Activated naive CD4-positive, alpha-beta T cell treated with anti-CD3 and anti-CD28 coated beads for 36 hours (primary cell): ENCODE data around the gene ZCRB1. TPM values are rescaled to one million over a fixed set of nuclear protein-coding genes. Genes with fewer than 3 reads are reported as not detected.

Experiments used
- CTCF ChIA-PET: fragments of 350-600 bp; sonication (Branson Sonifier 250); formaldehyde crosslinking; loops from one replicate; lab custom pipeline; 2021; ENCODE audit warnings: antibody characterized with exemption; lab: Charles Lee
- DNase-seq: peaks from one replicate; pipeline ENCODE4 v3.0.0-alpha.2; 2020
- H3K27ac Mint-ChIP-seq: one replicate; pipeline ENCODE4 v1.8.0; 2021; ENCODE audit warnings: mild to moderate bottlenecking, mixed read lengths
- H3K27me3 Mint-ChIP-seq: one replicate; pipeline ENCODE4 v1.8.0; 2021; ENCODE audit warnings: low read depth, mixed read lengths
- H3K36me3 Mint-ChIP-seq: one replicate; pipeline ENCODE4 v1.8.0; 2021; ENCODE audit warnings: low read depth, mixed read lengths
- H3K4me1 Mint-ChIP-seq: one replicate; pipeline ENCODE4 v1.8.0; 2021; ENCODE audit warnings: low read depth, mixed read lengths
- H3K4me3 Mint-ChIP-seq: one replicate; pipeline ENCODE4 v1.8.0; 2021; ENCODE audit warnings: mild to moderate bottlenecking, moderate library complexity, mixed read lengths
- H3K9me3 Mint-ChIP-seq: one replicate; pipeline ENCODE4 v1.8.0; 2021; ENCODE audit warnings: mixed read lengths
- intact Hi-C: fragments of 100-400 bp; cut with micrococcal nuclease; formaldehyde crosslinking; loops from one replicate; pipeline ENCODE4 v1.15.1; 2023
- total RNA-seq, 2 experiments: library from RNA; stranded (reverse); gene quantifications; one replicate each; pipeline ENCODE4 v1.2.3, GENCODE V29; 2021

Gene ZCRB1
- total RNA-seq, 2 experiments from 2014 or later: 79.5 to 84.2 TPM

- no peak overlapping the region for H3K27ac Mint-ChIP-seq
Measured at GRCh38 chr12:42288544-42288943, 37.4 kb downstream of the ZCRB1 start.

GRCh38 chr12:42286741-42287140, 39.2 kb downstream of the ZCRB1 start:
- no peak overlapping the region for H3K4me3 Mint-ChIP-seq
- no peaks in the 10 kb centered on the region for H3K36me3 Mint-ChIP-seq
- DNase-seq: no peak
- intact Hi-C loops: no loop called here
- no peaks in the 10 kb centered on the region for H3K27me3 Mint-ChIP-seq
- no peaks in the 10 kb centered on the region for H3K9me3 Mint-ChIP-seq
- no peak overlapping the region for H3K27ac Mint-ChIP-seq
- CTCF ChIA-PET: no interaction called here
- H3K4me1 Mint-ChIP-seq: peaks cover 2% of the 10 kb centered on the region

More at GRCh38 chr12:42288544-42288943, 37.4 kb downstream of the ZCRB1 start:
- no peaks in the 10 kb centered on the region for H3K27me3 Mint-ChIP-seq
- no peak for DNase-seq
- intact Hi-C loops: no loop called here
- peaks cover 2% of the 10 kb centered on the region for H3K4me1 Mint-ChIP-seq
- no peaks in the 10 kb centered on the region for H3K36me3 Mint-ChIP-seq
- H3K4me3 Mint-ChIP-seq: no peak overlapping the region
- CTCF ChIA-PET: no interaction called here
- no peaks in the 10 kb centered on the region for H3K9me3 Mint-ChIP-seq

GRCh38 chr12:42285431-42285830, 40.5 kb downstream of the ZCRB1 start:
- no peak overlapping the region for H3K27ac Mint-ChIP-seq
- no peaks in the 10 kb centered on the region for H3K9me3 Mint-ChIP-seq
- H3K4me1 Mint-ChIP-seq: peaks cover 2% of the 10 kb centered on the region
- no peak for DNase-seq
- CTCF ChIA-PET: no interaction called here
- H3K4me3 Mint-ChIP-seq: no peak overlapping the region
- H3K27me3 Mint-ChIP-seq: no peaks in the 10 kb centered on the region
- intact Hi-C loops: no loop called here
- H3K36me3 Mint-ChIP-seq: no peaks in the 10 kb centered on the region

- CTCF ChIA-PET: no interaction called here
- intact Hi-C loops: no loop called here
- Mint-ChIP-seq H3K4me3 (no peak overlapping the region), H3K9me3 (no peaks in the 10 kb centered on the region), H3K36me3 (no peaks in the 10 kb centered on the region), H3K27ac (no peak overlapping the region), H3K4me1 (peaks cover 2% of the 10 kb centered on the region), H3K27me3 (no peaks in the 10 kb centered on the region)
- DNase-seq: no peak
Measured at GRCh38 chr12:42284876-42285275, 41.0 kb downstream of the ZCRB1 start.

GRCh38 chr12:42284157-42284556, 41.7 kb downstream of the ZCRB1 start:
- no peak overlapping the region for H3K27ac Mint-ChIP-seq
- H3K9me3 Mint-ChIP-seq: no peaks in the 10 kb centered on the region
- H3K36me3 Mint-ChIP-seq: no peaks in the 10 kb centered on the region
- peaks cover 2% of the 10 kb centered on the region for H3K4me1 Mint-ChIP-seq
- no peak for DNase-seq
- CTCF ChIA-PET: no interaction called here
- H3K4me3 Mint-ChIP-seq: no peak overlapping the region
- intact Hi-C loops: no loop called here
- no peaks in the 10 kb centered on the region for H3K27me3 Mint-ChIP-seq

GRCh38 chr12:42283739-42284138, 42.2 kb downstream of the ZCRB1 start:
- H3K36me3 Mint-ChIP-seq: no peaks in the 10 kb centered on the region
- no peak overlapping the region for H3K4me3 Mint-ChIP-seq
- CTCF ChIA-PET: no interaction called here

GRCh38 chr12:42282294-42282693, 43.6 kb downstream of the ZCRB1 start:
- H3K9me3 Mint-ChIP-seq: no peaks in the 10 kb centered on the region
- no peak overlapping the region for H3K27ac Mint-ChIP-seq
- H3K36me3 Mint-ChIP-seq: no peaks in the 10 kb centered on the region
- no peak overlapping the region for H3K4me3 Mint-ChIP-seq
- intact Hi-C loops: no loop called here
- no peak for DNase-seq
- peaks cover 2% of the 10 kb centered on the region for H3K4me1 Mint-ChIP-seq
- CTCF ChIA-PET: interaction anchor here (0.9 kb wide), 1 partner anchor 16 kb away, joined by 3 read pairs; no protein-coding TSS in a partner anchor
- no peaks in the 10 kb centered on the region for H3K27me3 Mint-ChIP-seq

More at GRCh38 chr12:42283739-42284138, 42.2 kb downstream of the ZCRB1 start:
- peaks cover 2% of the 10 kb centered on the region for H3K4me1 Mint-ChIP-seq
- DNase-seq: no peak
- no peaks in the 10 kb centered on the region for H3K9me3 Mint-ChIP-seq
- intact Hi-C loops: no loop called here
- H3K27ac Mint-ChIP-seq: no peak overlapping the region
- H3K27me3 Mint-ChIP-seq: no peaks in the 10 kb centered on the region

- Mint-ChIP-seq H3K9me3 (no peaks in the 10 kb centered on the region), H3K27me3 (no peaks in the 10 kb centered on the region), H3K36me3 (no peaks in the 10 kb centered on the region), H3K4me1 (peaks cover 2% of the 10 kb centered on the region), H3K27ac (no peak overlapping the region), H3K4me3 (no peak overlapping the region)
- DNase-seq: no peak
- CTCF ChIA-PET: interaction anchor here (0.6 to 0.9 kb wide), 2 partner anchors 17 to 102 kb away, joined by 3 read pairs; no protein-coding TSS in a partner anchor
- intact Hi-C loops: no loop called here
Measured at GRCh38 chr12:42281844-42282243, 44.0 kb downstream of the ZCRB1 start.

- Mint-ChIP-seq H3K9me3 (no peaks in the 10 kb centered on the region), H3K27ac (no peak overlapping the region), H3K27me3 (no peaks in the 10 kb centered on the region), H3K4me3 (no peak overlapping the region), H3K36me3 (no peaks in the 10 kb centered on the region), H3K4me1 (peaks cover 2% of the 10 kb centered on the region)
- DNase-seq: no peak
- CTCF ChIA-PET: interaction anchor here (0.6 kb wide), 1 partner anchor 103 kb away, joined by 3 read pairs; no protein-coding TSS in a partner anchor
- intact Hi-C loops: no loop called here
Measured at GRCh38 chr12:42281278-42281677, 44.6 kb downstream of the ZCRB1 start.

GRCh38 chr12:42278128-42278510, 47.8 kb downstream of the ZCRB1 start:
- Mint-ChIP-seq H3K4me1 (no peaks in the 10 kb centered on the region), H3K27me3 (no peaks in the 10 kb centered on the region), H3K4me3 (no peak overlapping the region), H3K9me3 (no peaks in the 10 kb centered on the region), H3K27ac (no peak overlapping the region), H3K36me3 (no peaks in the 10 kb centered on the region)
- intact Hi-C loops: no loop called here
- no peak for DNase-seq
- CTCF ChIA-PET: interaction anchor here (0.6 kb wide), 1 partner anchor 96 kb away, joined by 5 read pairs; no protein-coding TSS in a partner anchor

- DNase-seq: no peak
- Mint-ChIP-seq H3K4me3 (no peak overlapping the region), H3K27me3 (no peaks in the 10 kb centered on the region), H3K27ac (no peak overlapping the region), H3K9me3 (no peaks in the 10 kb centered on the region), H3K4me1 (no peaks in the 10 kb centered on the region), H3K36me3 (no peaks in the 10 kb centered on the region)
- CTCF ChIA-PET: interaction anchor here (0.6 to 1.0 kb wide), 2 partner anchors 95 to 96 kb away, joined by 3 to 5 read pairs; no protein-coding TSS in a partner anchor
- intact Hi-C loops: no loop called here
Measured at GRCh38 chr12:42277396-42278127, 48.3 kb downstream of the ZCRB1 start.

GRCh38 chr12:42275499-42275898, 50.4 kb downstream of the ZCRB1 start:
- no peaks in the 10 kb centered on the region for H3K4me1 Mint-ChIP-seq
- intact Hi-C loops: no loop called here
- no peaks in the 10 kb centered on the region for H3K36me3 Mint-ChIP-seq
- no peak overlapping the region for H3K27ac Mint-ChIP-seq
- CTCF ChIA-PET: no interaction called here
- no peaks in the 10 kb centered on the region for H3K27me3 Mint-ChIP-seq
- H3K4me3 Mint-ChIP-seq: no peak overlapping the region
- no peaks in the 10 kb centered on the region for H3K9me3 Mint-ChIP-seq
- DNase-seq: no peak

- CTCF ChIA-PET: no interaction called here
- H3K4me3 Mint-ChIP-seq: no peak overlapping the region
- no peaks in the 10 kb centered on the region for H3K9me3 Mint-ChIP-seq
Measured at GRCh38 chr12:42273706-42274105, 52.2 kb downstream of the ZCRB1 start.

More at GRCh38 chr12:42273706-42274105, 52.2 kb downstream of the ZCRB1 start:
- Mint-ChIP-seq H3K36me3 (no peaks in the 10 kb centered on the region), H3K4me1 (no peaks in the 10 kb centered on the region), H3K27me3 (peaks cover 2% of the 10 kb centered on the region), H3K27ac (no peak overlapping the region)
- DNase-seq: no peak
- intact Hi-C loops: no loop called here
